A172 (cell line): ENCODE data around the gene RAVER1. TPM values are rescaled to one million over a fixed set of nuclear protein-coding genes. Genes with fewer than 3 reads are reported as not detected.
A peak's percentile ranks its signal among the peaks of the same experiment; 100 is the strongest.
"Not testable (repeated sequence)": the region's sequence is repeated elsewhere in the genome, so short reads cannot be mapped to it uniquely, and the experiment has no call there.

Source experiments
- DNase-seq: peaks from one replicate; pipeline ENCODE4 v3.0.0-alpha.2; 2015; ENCODE audit warnings: low spot score
- total RNA-seq: library from RNA; depleted of rRNA; stranded (reverse); fragments of >200 nt; shearing (Covaris generic); gene quantifications from 2 replicates; pipeline ENCODE4 v1.2.3, GENCODE V29; 2014

Gene RAVER1
- total RNA-seq, 1 experiment from 2014 or later = 34.9 TPM

DNA sequence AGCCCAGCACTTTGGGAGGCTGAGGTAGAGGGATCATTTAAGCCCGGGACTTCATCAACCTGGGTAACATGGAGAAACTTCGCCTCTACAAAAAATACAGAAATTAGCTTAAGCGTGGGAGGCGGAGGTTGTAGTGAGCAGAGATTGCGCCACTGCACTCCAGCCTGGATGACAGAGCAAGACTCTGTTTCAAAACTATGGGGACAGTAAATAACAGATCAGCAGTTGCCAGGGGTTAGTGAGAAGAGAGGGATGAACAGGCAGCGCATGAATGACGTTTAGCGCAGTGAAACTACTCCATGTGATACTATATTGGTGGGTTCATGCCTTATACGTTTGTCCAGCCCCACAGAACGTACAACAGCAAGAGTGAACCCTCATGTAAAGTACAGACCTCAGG lies 13.2 kb upstream of the RAVER1 start:
- DNase-seq = no peak

DNA sequence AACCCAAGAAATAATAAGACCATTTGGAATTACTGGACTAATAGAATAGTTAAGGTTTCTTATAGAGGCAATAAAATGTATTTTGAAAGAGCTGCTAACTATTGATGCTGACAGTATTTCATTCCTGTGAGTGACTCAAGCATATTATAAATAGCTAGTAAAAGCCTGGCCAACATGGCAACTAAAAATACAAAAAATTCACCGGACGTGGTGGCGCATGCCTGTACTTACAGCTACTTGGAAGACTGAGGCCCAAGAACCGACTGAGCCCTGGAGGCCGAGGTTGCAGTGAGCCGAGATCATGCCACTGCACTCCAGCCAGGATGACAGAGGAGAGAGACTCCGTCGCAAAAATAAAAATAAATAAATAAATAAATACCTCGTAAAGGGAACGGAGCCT lies 11.5 kb upstream of the RAVER1 start:
- no peak for DNase-seq

DNA sequence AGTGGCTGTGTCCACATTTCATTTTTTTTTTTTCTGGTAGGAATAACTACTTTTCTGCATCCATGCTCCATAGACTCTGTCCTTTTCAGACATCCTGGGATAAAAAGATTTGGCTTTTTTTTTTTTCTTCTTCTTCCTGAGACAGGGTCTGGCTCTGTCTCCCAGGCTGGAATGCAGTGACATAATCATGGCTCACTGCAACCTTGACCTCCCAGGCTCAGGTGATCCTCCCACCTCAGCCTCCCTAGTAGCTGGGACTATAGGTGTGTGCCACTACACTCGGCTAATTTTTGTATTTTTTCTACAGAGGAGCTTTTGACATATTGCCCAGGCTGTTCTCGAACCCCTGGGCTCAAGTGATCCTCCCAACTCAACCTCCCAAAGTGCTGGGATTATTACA lies 10.2 kb upstream of the RAVER1 start:
- DNase-seq = no peak

DNA sequence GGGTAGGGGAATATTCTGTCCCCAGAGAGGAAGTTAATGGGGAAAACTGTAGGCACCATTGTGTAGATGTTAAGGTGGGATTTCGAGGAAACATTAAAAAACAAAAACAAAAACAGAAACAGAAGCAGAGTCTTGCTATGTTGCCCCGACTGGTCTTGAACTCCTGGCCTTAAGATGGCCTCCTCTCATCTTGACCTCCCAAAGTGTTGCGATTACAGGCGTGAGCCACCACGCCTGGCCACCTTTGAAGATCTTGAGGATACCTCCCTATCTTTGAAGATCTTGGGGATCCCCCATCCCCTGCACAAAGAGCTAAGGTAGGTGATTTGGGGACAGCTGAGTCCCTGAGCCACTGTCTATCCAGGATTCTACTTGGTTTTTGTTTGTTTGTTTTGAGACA lies 6.6 kb upstream of the RAVER1 start:
- no peak for DNase-seq

DNA sequence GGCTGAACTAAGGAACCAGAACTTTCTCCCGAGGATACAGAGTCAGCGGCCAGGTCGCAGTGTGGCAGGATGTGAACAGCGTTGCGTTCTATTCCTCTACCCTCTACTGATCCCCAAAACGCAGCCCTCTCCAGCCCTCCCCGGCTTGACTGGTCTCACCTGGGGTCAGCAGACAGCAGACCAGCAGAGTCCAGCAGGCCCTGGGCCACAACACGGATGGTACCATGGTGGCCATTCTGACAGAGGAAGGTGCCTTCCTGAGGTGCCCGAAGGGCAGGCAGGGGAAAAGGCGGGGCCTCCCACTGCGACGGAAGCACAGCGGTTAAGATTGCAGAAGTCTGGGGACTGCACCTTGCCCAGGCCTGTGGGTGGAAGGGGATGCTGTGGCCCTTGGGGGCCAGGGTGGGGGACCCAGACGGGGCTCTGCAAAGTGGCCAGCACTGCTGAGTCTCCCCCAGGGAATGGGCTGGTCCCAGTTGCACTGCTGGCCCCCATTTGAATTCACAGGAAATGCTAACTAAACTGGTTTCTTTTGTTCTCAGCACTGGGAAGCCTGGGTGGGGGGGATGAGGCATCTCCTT lies 6.1 kb upstream of the RAVER1 start, which contains the start of gene ICAM3:
TSS of gene ICAM3 (minus strand) at position 245 of the 581 bp plus-strand sequence. CDS start at position 235, 10 bp downstream.
- no peak for DNase-seq

DNA sequence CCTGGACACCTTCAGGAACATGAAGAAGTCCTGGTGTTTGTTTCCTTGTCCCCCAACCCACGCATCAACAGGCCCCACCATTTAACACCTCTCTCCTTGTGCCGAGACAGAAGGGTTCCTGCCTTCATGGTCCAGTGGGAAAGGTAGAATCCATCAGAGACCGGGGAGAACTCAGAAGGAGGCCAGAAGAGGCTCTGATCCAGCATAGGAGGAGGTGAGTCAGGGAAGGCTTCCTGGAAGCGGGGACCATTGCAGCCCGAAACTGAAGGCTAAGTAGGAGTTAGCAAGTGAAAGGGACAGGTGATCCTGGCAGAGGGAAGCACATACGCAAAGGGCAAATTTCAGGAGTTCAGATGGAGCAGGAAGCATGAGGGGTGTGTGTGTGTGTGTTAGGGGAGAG lies 5.6 kb upstream of the RAVER1 start:
- no peak for DNase-seq

DNA sequence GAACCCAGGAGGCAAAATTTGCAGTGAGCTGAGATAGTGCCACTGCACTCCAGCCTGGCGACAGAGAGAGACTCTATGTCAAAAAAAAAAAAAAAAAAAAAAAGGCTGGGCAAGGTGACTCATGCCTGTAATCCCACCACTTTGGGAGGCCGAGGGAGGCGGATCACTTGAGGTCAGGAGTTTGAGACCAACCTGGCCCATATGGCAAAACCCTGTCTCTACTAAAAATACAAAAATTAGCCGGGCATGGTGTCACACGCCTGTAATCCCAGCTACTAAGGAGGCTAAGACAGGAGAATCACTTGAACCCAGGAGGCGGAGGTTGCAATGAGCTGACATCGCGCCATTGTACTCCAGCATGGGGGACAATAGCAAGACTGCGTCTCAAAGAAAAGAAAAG lies 3.4 kb upstream of the RAVER1 start:
- DNase-seq = not testable (repeated sequence)

DNA sequence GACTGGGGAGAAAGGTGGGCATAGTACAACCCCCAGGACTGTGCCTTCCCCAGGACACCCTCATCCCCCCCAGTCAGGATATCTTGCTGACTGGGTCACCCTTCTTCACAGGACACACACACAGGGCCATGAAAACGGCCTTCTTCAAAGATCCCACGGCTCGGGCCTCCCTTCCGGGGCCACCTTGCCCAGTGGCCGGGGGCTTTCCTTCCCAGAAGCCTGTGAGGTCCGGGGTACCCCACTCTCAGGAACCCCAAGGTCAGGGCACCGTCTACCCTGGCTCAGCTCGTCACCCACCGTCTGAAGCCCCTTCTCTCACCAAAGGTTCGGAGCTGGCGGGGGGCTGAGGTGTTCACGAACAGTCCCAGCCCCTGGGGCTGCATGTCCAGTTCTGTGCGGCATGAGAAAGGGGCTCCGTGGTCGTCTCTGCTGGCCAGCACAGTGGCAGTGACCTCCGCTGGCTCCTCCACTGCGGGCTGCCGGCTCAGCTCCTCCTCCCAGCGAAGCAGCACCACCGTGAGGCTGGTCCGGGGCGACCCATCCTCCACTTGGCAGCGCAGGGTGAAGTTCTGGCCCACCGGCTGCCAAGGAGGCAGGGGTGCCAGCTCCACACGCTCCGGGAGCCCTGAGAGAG lies 2.1 kb upstream of the RAVER1 start:
- DNase-seq = no peak

DNA sequence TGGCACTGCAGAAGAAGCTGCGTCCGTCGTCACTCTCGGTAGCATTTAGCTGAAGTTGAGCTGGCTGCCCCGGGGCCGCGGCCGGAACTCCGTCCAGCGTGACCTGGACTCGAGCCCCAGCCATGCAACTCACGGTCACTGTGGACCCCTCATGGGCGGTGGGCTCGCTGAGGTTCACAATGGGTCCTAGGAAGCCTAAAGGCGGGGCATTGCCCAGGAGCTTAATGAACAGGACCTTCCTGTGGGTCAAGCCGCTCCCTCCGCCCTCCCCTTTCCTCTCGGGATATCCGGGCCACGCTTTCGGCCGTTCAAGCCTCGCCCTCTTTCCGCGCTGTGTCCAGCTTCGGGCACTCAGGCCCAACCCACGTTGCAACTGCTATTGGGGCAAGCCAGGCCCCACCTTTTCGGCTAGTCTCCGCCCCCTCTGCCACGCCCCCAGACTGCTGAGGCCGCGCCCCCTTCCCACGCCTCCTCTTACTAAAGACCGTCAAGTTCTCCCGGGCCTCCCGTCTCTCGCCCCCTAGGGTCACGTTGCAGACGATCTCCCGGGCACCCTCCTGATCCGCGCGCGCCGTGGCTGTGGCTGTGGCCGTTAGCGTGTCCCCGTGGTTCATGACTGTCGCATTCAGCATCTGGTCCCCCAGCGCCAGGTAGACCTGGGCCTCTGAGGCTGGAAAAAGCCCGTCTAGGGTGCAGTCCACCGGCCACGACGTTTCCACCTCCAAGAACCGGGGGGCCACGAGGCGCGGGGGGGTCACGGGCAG lies 1.4 kb upstream of the RAVER1 start:
- DNase-seq = peak; percentile 89

DNA sequence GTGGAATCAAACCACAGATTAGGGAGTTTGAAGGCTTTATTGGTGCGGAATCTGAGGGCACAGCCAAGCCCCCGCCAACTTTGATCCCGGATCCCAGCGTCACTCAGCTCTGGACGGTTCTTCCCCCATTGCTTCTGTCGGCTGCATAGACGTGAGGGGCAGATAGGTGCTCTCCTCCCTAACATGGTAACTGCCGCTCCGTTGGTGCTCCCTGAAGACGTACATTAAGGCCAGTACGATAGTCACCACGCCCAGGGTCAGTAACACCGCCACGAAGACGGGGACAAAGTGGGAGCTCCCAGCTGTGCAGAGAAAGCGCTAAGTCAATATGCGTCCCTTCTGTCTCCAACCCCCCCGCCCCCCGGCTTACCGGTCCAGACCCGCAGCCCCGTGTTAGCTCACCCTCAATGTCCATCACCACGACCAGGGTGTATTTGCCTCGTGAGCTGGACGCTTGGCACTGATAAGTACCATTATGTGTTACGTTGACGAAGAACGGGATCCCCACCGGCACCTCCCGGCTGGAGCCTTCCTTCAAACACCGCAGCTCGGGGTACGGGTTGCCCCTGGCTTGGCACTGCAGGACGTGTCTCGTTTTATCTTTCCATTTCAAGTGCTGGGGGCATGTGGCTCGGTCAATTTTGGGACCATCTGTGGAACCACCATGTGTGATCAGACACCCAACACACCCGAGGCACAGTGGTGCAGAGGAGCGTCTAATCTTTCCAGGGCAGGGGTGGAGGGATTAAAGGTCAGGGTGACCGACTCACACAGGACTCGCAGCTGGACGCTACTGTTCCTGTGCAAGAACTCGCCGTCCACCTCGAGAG lies 644 bp upstream of the RAVER1 start:
- no peak for DNase-seq

DNA sequence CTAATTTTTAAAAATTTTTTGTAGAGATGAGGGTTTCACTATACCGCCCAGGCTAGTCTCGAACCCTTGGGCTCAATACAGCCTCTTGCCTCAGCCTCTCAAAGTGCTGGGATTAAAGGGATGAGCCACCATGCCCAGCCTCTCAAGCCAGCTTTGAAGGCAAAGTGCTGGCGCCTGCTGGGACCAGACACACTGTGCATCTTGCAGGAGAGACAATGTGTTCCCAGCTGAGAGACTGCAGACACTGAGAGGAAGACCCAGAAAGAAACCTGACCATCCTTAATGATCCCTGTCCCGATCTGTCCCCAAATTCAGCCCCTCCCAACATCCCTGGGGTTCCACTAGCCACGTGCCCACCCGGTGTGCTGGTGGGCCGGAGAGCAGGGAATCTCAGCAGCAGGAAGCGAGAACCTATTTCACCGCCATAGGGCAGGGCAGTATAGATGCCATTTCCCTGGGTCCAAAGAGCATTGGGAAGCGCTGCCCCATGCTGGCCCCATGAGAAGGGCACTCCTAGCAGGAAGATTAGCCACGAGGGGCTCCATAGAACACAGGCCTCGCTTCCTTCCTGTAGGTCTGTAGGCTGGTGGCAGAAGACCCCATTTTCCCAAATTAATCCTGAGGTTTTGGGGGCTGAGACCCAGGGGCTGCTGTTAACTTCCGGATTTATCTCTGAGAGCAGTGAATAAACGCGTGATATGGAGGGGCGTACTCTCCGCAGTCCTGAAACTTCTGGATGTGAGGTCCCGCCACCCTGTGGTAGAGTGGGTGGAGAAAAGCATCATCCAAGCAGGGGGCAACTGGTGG lies 968 bp downstream of the RAVER1 start:
- DNase-seq = no peak

DNA sequence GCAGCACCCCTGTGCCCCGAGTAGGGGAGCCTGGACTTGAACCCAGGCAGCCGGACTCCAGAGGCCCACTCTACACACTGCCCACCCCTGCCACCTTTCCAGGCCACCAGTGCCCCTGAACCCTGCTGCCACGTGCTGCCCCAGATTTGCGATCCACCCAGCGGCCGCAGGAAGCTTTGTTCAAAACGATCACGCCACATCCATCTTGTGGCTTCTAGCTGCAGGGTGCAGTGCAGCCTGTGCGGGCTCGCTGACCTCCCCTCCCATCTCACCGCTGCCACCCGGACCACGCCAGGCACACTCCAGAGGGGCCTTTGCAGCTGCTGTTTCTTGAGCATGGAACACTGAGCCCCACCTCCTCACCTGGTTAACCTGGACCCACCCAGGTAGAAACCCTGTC lies 3.8 kb downstream of the RAVER1 start:
- no peak for DNase-seq

DNA sequence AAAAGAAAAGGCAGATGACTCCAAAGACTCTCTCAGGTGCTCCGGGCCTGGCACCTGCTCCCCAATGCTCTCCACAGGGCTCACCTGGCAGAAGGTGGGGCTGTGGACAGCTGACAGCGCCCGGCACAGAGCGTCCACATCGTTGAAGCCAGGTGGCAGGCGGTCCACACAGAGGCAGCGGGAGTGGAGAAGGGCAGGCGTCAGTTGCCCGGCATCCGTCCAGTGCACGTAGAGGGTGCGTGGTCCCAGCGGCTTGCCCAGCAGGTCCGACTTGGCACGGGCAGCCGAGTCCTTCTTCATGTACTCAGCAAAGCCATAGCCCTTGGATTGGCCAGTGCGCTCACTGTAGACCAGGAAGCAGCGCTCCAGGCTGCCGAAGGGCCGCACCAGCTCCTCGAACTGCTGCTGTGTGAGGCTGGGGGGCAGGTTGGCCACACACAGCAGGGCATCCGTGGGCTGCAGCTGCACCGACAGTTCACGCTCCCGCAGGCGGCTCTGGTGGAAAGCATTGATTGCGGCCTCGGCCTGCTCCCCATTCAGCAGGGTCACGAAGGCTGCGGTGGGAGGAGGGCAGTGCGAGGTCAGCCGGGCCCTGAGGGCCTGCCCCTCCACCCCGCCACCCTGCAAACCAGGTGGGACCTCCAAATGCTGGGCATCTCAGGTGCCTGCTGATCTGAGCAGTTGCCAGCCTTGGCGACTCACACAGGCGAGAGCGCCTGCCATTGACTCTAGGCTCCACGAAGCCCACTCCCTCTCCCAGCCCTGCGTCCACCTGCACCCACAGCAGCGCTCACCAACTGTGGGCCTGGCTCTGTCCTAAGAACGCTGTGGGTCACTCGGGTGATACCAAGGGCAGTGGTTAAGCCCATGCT lies 4.5 kb downstream of the RAVER1 start:
- no peak for DNase-seq

DNA sequence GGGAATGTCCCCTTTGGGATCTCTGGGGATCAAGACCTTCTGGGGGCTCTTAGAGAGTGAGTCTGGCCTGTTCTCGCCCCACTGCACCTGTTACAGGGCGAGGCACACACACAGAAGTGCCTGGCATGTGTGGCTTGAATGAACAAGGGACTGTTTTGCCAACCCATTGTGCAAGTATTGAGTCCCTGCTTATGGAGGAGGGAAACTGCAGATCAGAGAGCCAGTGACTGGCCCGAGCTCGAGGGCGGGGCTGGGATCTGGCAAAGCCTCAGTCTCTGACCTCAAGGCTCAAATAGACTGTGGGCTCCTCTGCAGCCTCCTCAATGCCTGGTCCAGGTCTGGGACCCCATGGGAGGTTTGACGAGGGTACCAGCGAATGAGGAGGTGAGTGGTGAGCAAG lies 5.5 kb downstream of the RAVER1 start:
- DNase-seq = no peak

DNA sequence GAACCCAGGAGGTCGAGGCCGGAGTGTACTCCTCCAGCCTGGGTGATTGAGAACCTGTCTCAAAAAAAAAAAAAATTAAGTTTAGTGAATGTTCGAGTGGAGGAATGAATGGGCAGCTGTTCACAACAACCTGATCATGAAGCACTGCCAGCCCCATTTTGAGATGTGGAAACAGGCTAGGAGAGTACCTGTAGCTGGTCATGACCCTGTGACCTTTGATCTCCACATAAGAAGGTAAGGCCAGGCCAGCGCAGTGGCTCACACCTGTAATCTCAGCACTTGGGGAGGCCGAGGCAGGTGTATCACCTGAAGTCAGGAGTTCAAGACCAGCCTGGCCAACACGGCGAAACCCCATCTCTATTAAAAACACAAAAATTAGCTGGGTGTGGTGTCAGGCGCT lies 7.6 kb downstream of the RAVER1 start:
- DNase-seq = no peak

DNA sequence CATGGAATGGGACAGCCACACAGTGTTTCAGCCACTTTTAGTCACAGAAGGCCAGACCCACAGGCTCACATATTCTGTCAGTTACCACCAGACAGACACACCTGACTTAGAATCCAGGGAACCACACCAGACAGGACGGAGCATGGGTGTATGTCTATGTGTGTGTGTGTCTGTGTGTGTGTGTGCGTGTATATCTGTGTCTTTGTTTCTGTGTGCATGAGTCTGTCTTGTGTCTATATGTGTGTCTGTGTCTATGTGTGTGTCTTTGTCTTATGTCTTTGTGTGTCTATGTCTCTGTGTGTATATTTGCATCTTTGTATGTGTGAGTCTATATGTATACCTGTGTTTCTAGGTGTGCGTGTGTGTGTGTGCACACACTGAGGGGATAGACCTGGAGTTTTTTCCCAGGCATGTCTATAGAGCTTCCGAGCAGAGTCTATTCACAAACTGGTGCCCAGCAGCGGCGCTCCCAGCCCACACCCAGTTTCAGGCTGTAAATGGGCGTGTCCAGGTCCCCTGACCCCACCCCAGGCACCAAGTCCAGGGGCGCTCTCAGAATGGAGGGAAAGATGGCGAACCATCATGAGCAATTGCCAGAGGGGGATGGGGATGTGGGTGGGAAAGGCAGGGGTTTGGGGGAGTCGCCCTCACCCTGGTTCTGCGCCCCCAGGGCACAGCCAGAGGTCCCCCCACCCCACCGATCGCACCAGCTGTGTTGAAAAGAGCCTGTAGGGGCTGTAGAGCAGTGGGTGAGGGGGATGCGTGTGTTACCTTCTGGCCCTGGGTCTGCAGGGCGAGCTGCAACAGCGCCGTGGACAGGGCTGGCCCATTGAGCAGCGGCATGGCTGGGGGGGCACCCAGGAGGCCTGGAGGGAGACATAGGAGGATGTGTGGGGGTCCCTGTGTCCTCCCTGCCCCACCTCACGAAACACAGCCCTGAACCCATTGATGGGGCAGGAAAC lies 11.2 kb downstream of the RAVER1 start:
- DNase-seq = no peak

DNA sequence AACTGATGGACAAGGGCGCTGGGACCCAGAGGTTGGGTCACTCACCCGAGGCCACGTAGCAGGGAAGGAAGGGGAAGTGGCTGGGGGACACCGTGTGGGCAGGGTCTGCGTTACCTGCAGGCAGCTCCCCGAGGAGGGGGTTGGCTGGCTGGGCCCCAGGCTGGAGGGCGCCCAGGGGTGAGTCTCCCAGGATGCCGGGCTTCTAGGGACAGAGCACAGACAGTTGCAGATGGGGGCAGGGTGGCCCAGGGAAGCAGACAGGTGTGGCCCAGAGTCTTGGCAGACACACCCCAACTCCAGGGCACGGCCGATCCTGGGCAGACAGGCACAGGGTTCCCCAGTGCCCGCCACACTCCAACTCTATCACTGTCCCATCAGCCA lies 11.9 kb downstream of the RAVER1 start:
- DNase-seq = no peak

DNA sequence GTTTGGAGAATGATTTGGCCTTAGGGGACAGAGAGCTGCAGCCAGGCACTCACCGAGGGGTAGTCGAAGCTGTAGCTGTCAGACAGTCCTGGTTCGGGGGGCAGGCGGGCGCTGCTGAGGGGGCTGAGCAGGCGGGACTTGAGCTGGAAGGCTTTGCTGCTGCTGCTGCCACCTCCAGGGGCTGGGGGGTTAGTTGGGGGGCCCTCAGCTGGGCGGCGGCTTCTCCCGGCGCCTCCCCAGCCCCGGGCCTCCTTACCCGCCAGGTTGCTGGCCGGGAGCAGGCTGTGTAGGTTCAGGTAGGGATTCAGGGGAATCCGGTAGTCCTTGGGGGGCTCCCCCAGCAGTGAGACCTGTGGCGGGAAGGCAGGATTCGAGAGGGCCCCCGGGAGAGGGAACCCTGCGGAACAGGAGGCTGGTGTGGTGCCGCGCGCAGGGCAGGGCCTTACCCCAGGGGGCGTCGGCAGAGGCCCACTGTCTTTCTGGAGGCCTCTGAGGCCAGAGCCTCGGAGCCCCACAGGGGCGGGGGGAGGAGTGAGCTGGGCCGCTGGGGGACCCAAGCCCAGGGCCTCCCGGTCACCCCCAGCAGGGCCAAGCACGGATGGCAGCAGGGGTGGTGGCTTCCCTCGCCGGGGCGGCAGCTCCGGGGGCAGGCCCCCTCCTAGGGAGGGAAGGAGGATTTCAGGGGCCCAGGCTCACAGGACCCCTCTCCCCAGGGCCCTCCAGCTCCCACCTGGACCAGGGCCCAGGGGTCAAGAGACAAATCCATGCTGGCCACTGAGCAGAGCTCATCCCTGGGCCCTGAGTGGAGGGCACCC lies 12.5 kb downstream of the RAVER1 start:
- DNase-seq = no peak
